ENCODE results near the gene DCTD. TPM values are rescaled to one million over a fixed set of nuclear protein-coding genes. Genes with fewer than 3 reads are reported as not detected.

The DCTD gene
- total and polyA plus RNA-seq, 2 experiments from 2014 or later, result 39.3 to 40.3 TPM

GRCh38 chr4:182880387-182881356 lies 36.5 kb downstream of the DCTD start (continued):
- no peak for TF ChIP-seq ZNF462 (CRISPR knock-in tag; IDR thresholded peaks at IDR 0.05)

GRCh38 chr4:182879913-182880312 lies 37.3 kb downstream of the DCTD start:
- Histone ChIP-seq H3K27ac (ENCODE audit: low read depth) (no peak overlapping the region), H3K9me2 (ENCODE audit: insufficient read depth) (no peaks in the 10 kb centered on the region), H3K4me2 (no peak overlapping the region), H3K79me2 (replicated peaks; ENCODE audit: insufficient read depth) (no peaks in the 10 kb centered on the region), H3K27me3 (ENCODE audit: insufficient read depth) (no peaks in the 10 kb centered on the region), H3K4me3 (no peak overlapping the region), H2AFZ (no peak overlapping the region), H4K20me1 (replicated peaks; ENCODE audit: insufficient read depth) (no peaks in the 10 kb centered on the region), H3F3A (replicated peaks; ENCODE audit: low read depth) (no peaks in the 10 kb centered on the region), H3K4me1 (ENCODE audit: insufficient read depth) (no peaks in the 10 kb centered on the region), H3K36me3 (ENCODE audit: insufficient read depth) (no peaks in the 10 kb centered on the region)
- DNase-seq (ENCODE audit: low spot score) (no peak), ATAC-seq (no peak)
- Mint-ChIP-seq H3K36me3 (ENCODE audit: low read depth) (peaks cover 27% of the 10 kb centered on the region), H3K9me3 (peaks cover 7% of the 10 kb centered on the region), H3K4me1 (no peaks in the 10 kb centered on the region; the same call in 2 of the 3 replicates), H3K4me3 (no peak overlapping the region), H3K27ac (no peak overlapping the region), H3K27me3 (ENCODE audit: insufficient read depth, low read depth, poor library complexity) (peaks cover 7% of the 10 kb centered on the region)
- TF ChIP-seq CREB1 (CRISPR knock-in tag; IDR thresholded peaks at IDR 0.05; ENCODE audit: low read depth), result no peak
- no peak for TF ChIP-seq JUNB (IDR thresholded peaks at IDR 0.05; ENCODE audit: unreplicated experiment)
- no peak for TF ChIP-seq STAT1 (IDR thresholded peaks at IDR 0.05; ENCODE audit: unreplicated experiment)
- TF ChIP-seq ZNF331 (CRISPR knock-in tag; IDR thresholded peaks at IDR 0.05; ENCODE audit: low read depth), result no peak
- no peak for TF ChIP-seq EZH2 (IDR thresholded peaks at IDR 0.05; ENCODE audit: low read depth, unreplicated experiment)
- TF ChIP-seq CTCF (conservative IDR thresholded peaks at IDR 0.05; ENCODE audit: low read depth in 2 of 2), result no peak
- TF ChIP-seq REST (IDR thresholded peaks at IDR 0.05; ENCODE audit: unreplicated experiment), result no peak
- no peak for TF ChIP-seq POLR2AphosphoS5 (IDR thresholded peaks at IDR 0.05; ENCODE audit: low read depth)
- TF ChIP-seq EZH2phosphoT487 (IDR thresholded peaks at IDR 0.05; ENCODE audit: unreplicated experiment), result no peak
